ENCODE results near the gene DNAH14. TPM values are rescaled to one million over a fixed set of nuclear protein-coding genes. Genes with fewer than 3 reads are reported as not detected.

DNAH14 gene
- total RNA-seq, 1 donor: 14.7 TPM

GRCh38 chr1:225428881-225429455 lies 499.5 kb downstream of the DNAH14 start:
- TF ChIP-seq CTCF (IDR thresholded peaks at IDR 0.05; ENCODE audit: insufficient read depth, low read depth, low read length): no peak
- peak overlapping the region; percentile 89 for H3K4me3 ChIP-seq (ENCODE audit: low read depth, low read length)
- no peak for DNase-seq (ENCODE audit: low read depth)

GRCh38 chr1:225430301-225430700 lies 500.8 kb downstream of the DNAH14 start:
- H3K4me3 ChIP-seq (ENCODE audit: low read depth, low read length): no peak overlapping the region
- DNase-seq (ENCODE audit: low read depth): no peak
- no peak for TF ChIP-seq CTCF (IDR thresholded peaks at IDR 0.05; ENCODE audit: insufficient read depth, low read depth, low read length)

- TF ChIP-seq CTCF (IDR thresholded peaks at IDR 0.05; ENCODE audit: insufficient read depth, low read depth, low read length): no peak
- H3K4me3 ChIP-seq (ENCODE audit: low read depth, low read length): no peak overlapping the region
- no peak for DNase-seq (ENCODE audit: low read depth)
Observed at GRCh38 chr1:225431081-225431863, 501.8 kb downstream of the DNAH14 start.

GRCh38 chr1:225434046-225434445 lies 504.6 kb downstream of the DNAH14 start:
- TF ChIP-seq CTCF (IDR thresholded peaks at IDR 0.05; ENCODE audit: insufficient read depth, low read depth, low read length): no peak
- no peak overlapping the region for H3K4me3 ChIP-seq (ENCODE audit: low read depth, low read length)
- DNase-seq (ENCODE audit: low read depth): no peak

- no peak for DNase-seq (ENCODE audit: low read depth)
- H3K4me3 ChIP-seq (ENCODE audit: low read depth, low read length): no peak overlapping the region
- no peak for TF ChIP-seq CTCF (IDR thresholded peaks at IDR 0.05; ENCODE audit: insufficient read depth, low read depth, low read length)
Observed at GRCh38 chr1:225435076-225435475, 505.6 kb downstream of the DNAH14 start.

GRCh38 chr1:225435487-225435886 lies 506.0 kb downstream of the DNAH14 start:
- DNase-seq (ENCODE audit: low read depth): no peak
- no peak overlapping the region for H3K4me3 ChIP-seq (ENCODE audit: low read depth, low read length)
- no peak for TF ChIP-seq CTCF (IDR thresholded peaks at IDR 0.05; ENCODE audit: insufficient read depth, low read depth, low read length)
